PC-3 (cell line): ENCODE measurements around the gene KIF13A. TPM values are rescaled to one million over a fixed set of nuclear protein-coding genes. Genes with fewer than 3 reads are reported as not detected.

Source experiments
- ATAC-seq: fragments of 200-7000 bp; cut with Tn5 transposase; 2 replicates; pipeline ENCODE4 v1.9.1; 2020; ENCODE audit warnings: mild to moderate bottlenecking, moderate library complexity
- BruUV-seq: library from RNA; stranded (reverse); fragments of 400-500 nt; replicated peaks from 2 replicates; lab custom pipeline; 2021; lab: Mats Ljungman, UMichigan
- CTCF ChIA-PET: fragments of 300-600 bp; sonication (Branson Sonifier 250); formaldehyde crosslinking; loops from one replicate; lab custom pipeline; 2022; ENCODE audit warnings: antibody characterized with exemption; lab: Charles Lee
- POLR2A ChIA-PET: fragments of 300-600 bp; sonication (Branson Sonifier 250); formaldehyde crosslinking; loops from one replicate; lab custom pipeline; 2022; ENCODE audit warnings: antibody characterized with exemption; ENCODE audit not compliant: unreplicated experiment; lab: Charles Lee
- DNase-seq: peaks from one replicate; pipeline ENCODE4 v3.0.0-alpha.2; 2015
- H2AFZ ChIP-seq: fragments of 300-600 bp; sonication (generic); 2 replicates; pipeline ENCODE4 v1.6.0; 2016; ENCODE audit warnings: antibody characterized with exemption, low read length
- H3F3A ChIP-seq: fragments of 300-600 bp; sonication (generic); one replicate; pipeline ENCODE4 v1.6.0; 2017; ENCODE audit warnings: antibody characterized with exemption, low read length, control low read depth, mild to moderate bottlenecking; ENCODE audit not compliant: unreplicated experiment
- H3K27ac ChIP-seq: fragments of 300-600 bp; sonication (generic); 2 replicates; pipeline ENCODE4 v1.5.1; 2016; ENCODE audit warnings: mild to moderate bottlenecking, low read length
- H3K27me3 ChIP-seq: fragments of 300-600 bp; sonication (generic); 2 replicates; pipeline ENCODE4 v1.6.1; 2016; ENCODE audit warnings: low read length, mixed read lengths
- H3K36me3 ChIP-seq: fragments of 300-600 bp; sonication (generic); 2 replicates; pipeline ENCODE4 v1.6.1; 2016; ENCODE audit warnings: low read depth, mixed run types, low read length, mixed read lengths
- H3K4me1 ChIP-seq: fragments of 300-600 bp; sonication (generic); 2 replicates; pipeline ENCODE4 v1.5.1; 2016; ENCODE audit warnings: low read length; ENCODE audit not compliant: insufficient read depth
- H3K4me2 ChIP-seq: fragments of 300-600 bp; sonication (generic); 2 replicates; pipeline ENCODE4 v1.6.0; 2016; ENCODE audit warnings: low read length
- H3K4me3 ChIP-seq: fragments of 300-600 bp; sonication (generic); 2 replicates; pipeline ENCODE4 v1.5.1; 2016; ENCODE audit warnings: mild to moderate bottlenecking, low read length, mixed read lengths
- H3K79me2 ChIP-seq: fragments of 300-600 bp; sonication (generic); 2 replicates; pipeline ENCODE4 v1.6.1; 2017; ENCODE audit warnings: low read length, mixed read lengths
- H3K9ac ChIP-seq: fragments of 300-600 bp; sonication (generic); 2 replicates; pipeline ENCODE4 v1.6.0; 2016; ENCODE audit warnings: mild to moderate bottlenecking, low read length
- H3K9me2 ChIP-seq: fragments of 300-600 bp; sonication (generic); replicated peaks from 2 replicates; pipeline ENCODE4 v1.6.1; 2016; ENCODE audit warnings: mixed run types, low read length, mixed read lengths
- H3K9me3 ChIP-seq: fragments of 300-600 bp; sonication (generic); 2 replicates; pipeline ENCODE4 v1.6.1; 2016; ENCODE audit warnings: low read length, mixed read lengths
- H4K20me1 ChIP-seq: fragments of 300-600 bp; sonication (generic); 2 replicates; pipeline ENCODE4 v1.6.1; 2016; ENCODE audit warnings: low read length, mixed read lengths
- CTCF ChIP-seq: fragments of 300-600 bp; sonication (generic); conservative IDR thresholded peaks from 2 replicates; pipeline ENCODE4 v1.5.1; 2017; ENCODE audit warnings: antibody characterized with exemption, low read depth, mild to moderate bottlenecking, low read length
- EZH2 ChIP-seq: fragments of 300-600 bp; sonication (generic); IDR thresholded peaks from one replicate; pipeline ENCODE4 v1.6.1; 2017; ENCODE audit warnings: antibody characterized with exemption, mild to moderate bottlenecking, low read length; ENCODE audit not compliant: unreplicated experiment
- EZH2phosphoT487 ChIP-seq: fragments of 300-600 bp; sonication (generic); IDR thresholded peaks from 2 replicates; pipeline ENCODE4 v1.6.1; 2018; ENCODE audit warnings: mild to moderate bottlenecking, antibody characterized with exemption, low read length, borderline replicate concordance
- intact Hi-C: fragments of 100-400 bp; cut with micrococcal nuclease; formaldehyde crosslinking; loops from 2 replicates; pipeline ENCODE4 v1.9.0; 2023
- total RNA-seq: library from RNA; depleted of rRNA; stranded (reverse); fragments of >200 nt; gene quantifications from 2 replicates; pipeline ENCODE4 v1.2.3, GENCODE V29; 2014

KIF13A gene
- total RNA-seq, 1 experiment from 2014 or later = 21.3 TPM

DNA sequence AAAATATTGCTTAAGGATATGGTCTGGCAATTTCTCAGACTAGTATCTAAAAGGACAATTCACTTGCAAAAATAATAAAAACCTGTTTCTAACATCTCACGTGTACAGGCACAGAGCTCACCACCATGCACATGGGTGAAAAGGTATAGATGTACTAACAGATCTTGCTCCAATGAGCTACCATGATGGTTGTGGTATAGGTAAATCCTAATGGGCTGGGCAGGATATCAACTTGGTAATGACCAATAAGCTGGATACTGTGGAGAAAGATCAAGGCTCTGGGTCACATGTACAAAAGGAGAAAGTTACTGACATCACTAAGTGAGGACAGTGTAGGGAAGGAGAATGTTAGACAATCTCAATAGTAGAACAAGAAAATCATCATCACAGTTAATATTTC is 169.7 kb downstream of the KIF13A start:
- Histone ChIP-seq H3K9me3 (no peaks in the 10 kb centered on the region), H3K9me2 (no peaks in the 10 kb centered on the region), H3K79me2 (no peaks in the 10 kb centered on the region), H4K20me1 (no peaks in the 10 kb centered on the region), H3K9ac (no peak overlapping the region), H3K36me3 (no peaks in the 10 kb centered on the region), H3K4me2 (no peak overlapping the region), H3K27me3 (no peaks in the 10 kb centered on the region), H3F3A (no peaks in the 10 kb centered on the region), H3K27ac (no peak overlapping the region), H3K4me3 (no peak overlapping the region), H3K4me1 (peaks cover 10% of the 10 kb centered on the region; the same call in 1 of the 2 replicates), H2AFZ (no peak overlapping the region)
- intact Hi-C loops = loop anchor here (2.0 to 10.0 kb wide), 4 partner anchors 90 to 687 kb away; partner anchors contain the start of genes KIF13A and NHLRC1
- POLR2A ChIA-PET = interaction anchor here (0.7 kb wide), 1 partner anchor 14 kb away, joined by 3 read pairs; no protein-coding TSS in a partner anchor
- no peak for ATAC-seq
- TF ChIP-seq EZH2 (no peak), EZH2phosphoT487 (no peak), CTCF (no peak)
- CTCF ChIA-PET = interaction anchor here (1.0 to 2.0 kb wide), 3 partner anchors 176 to 305 kb away, joined by 3 to 8 read pairs (median 8); partner anchors contain the start of gene NHLRC1
- no TSS peak for BruUV-seq
- no peak for DNase-seq

DNA sequence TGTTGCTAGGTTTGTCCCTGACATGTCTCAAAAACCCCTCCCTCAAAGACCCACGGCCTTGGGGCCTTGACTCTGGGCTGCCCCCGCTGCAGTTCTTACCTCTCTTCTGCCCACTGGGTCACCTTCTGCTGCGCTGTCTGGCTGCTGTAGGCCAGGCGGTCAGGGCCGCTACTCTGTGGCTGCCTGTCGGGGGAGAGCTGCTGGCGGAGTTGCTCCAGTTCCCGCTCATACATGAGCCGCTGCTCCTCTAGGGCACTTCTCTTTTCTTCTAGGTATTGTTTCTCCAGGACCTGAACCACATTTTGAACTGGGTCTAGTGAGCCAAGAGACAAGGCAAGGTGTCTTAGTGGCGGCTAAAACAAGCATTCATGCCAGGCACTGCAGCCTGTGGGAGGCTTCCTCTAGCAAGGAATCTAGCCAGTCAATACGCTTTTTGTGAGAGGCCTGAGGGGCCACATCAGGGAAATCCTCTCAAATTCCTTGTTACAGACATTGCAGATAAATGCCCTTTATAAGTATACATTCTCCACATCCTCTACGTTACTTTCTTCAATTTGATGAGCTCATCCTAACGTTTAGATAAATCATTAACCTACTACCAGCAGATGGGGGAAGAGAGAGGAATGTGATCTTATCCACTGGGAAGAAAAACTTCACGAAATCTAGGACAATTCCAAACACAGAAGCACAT is 170.4 kb downstream of the KIF13A start:
- ATAC-seq (peak; percentile 54), DNase-seq (peak; percentile 41)
- Histone ChIP-seq H3F3A (no peaks in the 10 kb centered on the region), H3K27ac (no peak overlapping the region), H3K27me3 (no peaks in the 10 kb centered on the region), H3K4me2 (no peak overlapping the region), H3K9me2 (no peaks in the 10 kb centered on the region), H2AFZ (no peak overlapping the region), H3K4me1 (peaks cover 10% of the 10 kb centered on the region; the same call in 1 of the 2 replicates), H3K9me3 (no peaks in the 10 kb centered on the region), H4K20me1 (no peaks in the 10 kb centered on the region), H3K79me2 (no peaks in the 10 kb centered on the region), H3K4me3 (no peak overlapping the region), H3K9ac (no peak overlapping the region), H3K36me3 (no peaks in the 10 kb centered on the region)
- no TSS peak for BruUV-seq
- POLR2A ChIA-PET = interaction anchor here (0.6 kb wide), 1 partner anchor 337 kb away, joined by 5 read pairs; no protein-coding TSS in a partner anchor
- CTCF ChIA-PET = interaction anchor here (1.0 to 2.0 kb wide), 3 partner anchors 176 to 306 kb away, joined by 3 to 8 read pairs (median 8); partner anchors contain the start of gene NHLRC1
- TF ChIP-seq EZH2phosphoT487 (no peak), CTCF (peak; percentile 41)
- intact Hi-C loops = loop anchor here (2.0 to 10.0 kb wide), 4 partner anchors 90 to 688 kb away; partner anchors contain the start of genes KIF13A and NHLRC1

DNA sequence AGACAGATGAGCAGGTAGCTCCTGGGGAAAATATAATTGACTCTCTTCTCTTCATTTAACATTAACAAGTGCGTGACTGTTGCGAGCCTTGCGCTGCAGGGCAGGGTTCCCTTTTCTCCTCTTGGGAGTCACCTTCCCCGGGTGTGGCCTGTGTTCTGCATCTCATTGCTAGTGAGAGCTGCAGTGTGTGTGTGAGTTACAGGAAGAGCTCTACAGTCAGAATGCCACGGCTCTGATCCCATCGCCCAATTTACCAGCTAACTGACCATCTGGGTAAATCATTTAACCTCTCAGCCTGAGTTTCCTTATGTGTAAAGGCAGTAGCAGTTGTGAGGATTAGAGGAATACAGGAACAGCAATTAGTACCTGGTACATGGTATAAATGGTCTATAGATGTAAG is 173.9 kb downstream of the KIF13A start:
- no TSS peak for BruUV-seq
- Histone ChIP-seq H2AFZ (no peak overlapping the region), H3K79me2 (no peaks in the 10 kb centered on the region), H3K4me3 (no peak overlapping the region), H3K27ac (no peak overlapping the region), H3K9me3 (no peaks in the 10 kb centered on the region), H3K4me2 (no peak overlapping the region), H4K20me1 (no peaks in the 10 kb centered on the region), H3K9ac (no peak overlapping the region), H3K4me1 (peaks cover 20% of the 10 kb centered on the region), H3K9me2 (no peaks in the 10 kb centered on the region), H3F3A (no peaks in the 10 kb centered on the region), H3K27me3 (no peaks in the 10 kb centered on the region), H3K36me3 (no peaks in the 10 kb centered on the region)
- ChIA-PET POLR2A (no interaction called here), CTCF (no interaction called here)
- TF ChIP-seq EZH2 = no peak
- no peak for TF ChIP-seq CTCF
- no peak for TF ChIP-seq EZH2phosphoT487
- DNase-seq (no peak), ATAC-seq (no peak)
- intact Hi-C loops = loop anchor here (10.0 kb wide), 1 partner anchor 691 kb away; no protein-coding TSS in a partner anchor
